ENCODE results near the gene FAU.

Gene FAU

DNA sequence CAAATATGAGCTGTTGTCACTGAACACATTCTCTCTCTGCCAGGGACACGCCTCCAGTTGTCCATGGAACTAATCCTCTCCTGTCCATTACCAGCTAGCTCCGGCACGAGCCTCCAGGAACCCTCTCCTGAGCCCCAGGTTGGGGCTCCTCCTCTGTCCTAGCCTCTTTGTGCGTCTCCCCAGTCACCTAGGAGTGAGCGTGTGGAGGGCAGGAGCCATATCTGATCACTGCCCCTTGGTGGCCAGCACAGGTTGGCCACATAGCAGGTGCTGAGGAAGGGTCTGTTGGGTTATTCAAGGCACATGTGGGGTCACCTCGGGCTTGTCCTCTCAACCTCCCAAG is 9.9 kb upstream of the FAU start:
- DNase-seq (ENCODE audit: low read depth): no peak
- TF ChIP-seq CTCF (IDR thresholded peaks at IDR 0.05; ENCODE audit: low read length, missing control alignments): no peak
- no peak overlapping the region for H3K4me3 ChIP-seq (replicated peaks; ENCODE audit: low read depth, low read length)

DNA sequence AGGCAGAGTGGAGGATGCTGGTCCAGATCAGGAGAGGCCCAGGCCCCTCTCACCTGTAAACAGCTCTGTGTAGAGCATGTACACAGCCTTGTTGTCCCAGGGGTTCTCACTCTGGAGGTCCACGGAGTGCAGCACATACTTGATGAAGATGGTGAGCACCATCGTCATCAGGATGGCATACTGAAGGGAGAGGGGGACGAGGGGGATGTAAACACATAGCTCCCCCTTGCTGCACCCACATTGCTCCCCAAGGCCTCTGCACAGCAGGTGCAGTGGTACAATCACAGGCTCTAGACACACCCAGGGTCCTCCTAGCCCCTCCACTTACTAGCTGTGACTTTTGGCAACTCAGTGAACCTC is 9.5 kb upstream of the FAU start:
- H3K4me3 ChIP-seq (replicated peaks; ENCODE audit: low read depth, low read length): no peak overlapping the region
- no peak for DNase-seq (ENCODE audit: low read depth)
- no peak for TF ChIP-seq CTCF (IDR thresholded peaks at IDR 0.05; ENCODE audit: low read length, missing control alignments)

DNA sequence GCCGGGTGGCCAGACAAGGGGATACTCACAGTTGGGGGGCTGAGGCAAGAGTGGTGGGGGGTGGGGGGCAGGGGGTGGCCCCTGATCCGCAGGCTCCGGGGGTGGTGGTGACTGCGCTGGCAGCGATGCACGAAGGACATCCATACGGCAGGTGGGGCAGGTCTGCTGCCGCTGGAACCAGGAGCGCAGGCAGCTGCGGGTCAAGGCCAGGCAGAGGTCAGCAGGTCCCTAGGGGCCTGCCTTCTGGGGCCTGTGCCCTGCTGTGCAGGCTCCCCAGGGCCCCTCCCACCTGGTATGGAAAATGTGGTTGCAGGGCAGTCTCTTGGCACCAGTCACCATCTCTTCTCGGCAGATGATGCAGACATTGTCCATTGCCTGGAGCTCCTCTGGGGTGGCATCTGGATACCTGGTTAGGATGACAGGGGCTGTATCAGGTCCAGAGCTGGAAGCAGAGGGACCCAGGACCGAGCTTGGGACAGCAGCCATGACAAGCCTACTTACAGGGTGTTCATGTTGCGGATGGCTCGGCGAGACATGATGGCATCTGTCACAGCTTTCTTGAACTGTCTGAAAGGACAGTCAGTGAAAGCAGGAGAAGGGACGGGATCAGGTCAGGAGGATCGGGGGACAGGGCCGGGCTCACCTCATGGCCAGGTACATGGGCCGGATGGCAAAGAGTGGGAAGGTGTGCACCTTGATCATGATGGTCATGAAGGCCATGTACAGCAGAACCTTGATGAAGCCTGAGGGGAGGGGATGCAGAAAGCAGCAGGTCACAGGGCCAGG is 8.9 kb upstream of the FAU start:
- H3K4me3 ChIP-seq (replicated peaks; ENCODE audit: low read depth, low read length): no peak overlapping the region
- DNase-seq (ENCODE audit: low read depth): no peak
- no peak for TF ChIP-seq CTCF (IDR thresholded peaks at IDR 0.05; ENCODE audit: low read length, missing control alignments)

DNA sequence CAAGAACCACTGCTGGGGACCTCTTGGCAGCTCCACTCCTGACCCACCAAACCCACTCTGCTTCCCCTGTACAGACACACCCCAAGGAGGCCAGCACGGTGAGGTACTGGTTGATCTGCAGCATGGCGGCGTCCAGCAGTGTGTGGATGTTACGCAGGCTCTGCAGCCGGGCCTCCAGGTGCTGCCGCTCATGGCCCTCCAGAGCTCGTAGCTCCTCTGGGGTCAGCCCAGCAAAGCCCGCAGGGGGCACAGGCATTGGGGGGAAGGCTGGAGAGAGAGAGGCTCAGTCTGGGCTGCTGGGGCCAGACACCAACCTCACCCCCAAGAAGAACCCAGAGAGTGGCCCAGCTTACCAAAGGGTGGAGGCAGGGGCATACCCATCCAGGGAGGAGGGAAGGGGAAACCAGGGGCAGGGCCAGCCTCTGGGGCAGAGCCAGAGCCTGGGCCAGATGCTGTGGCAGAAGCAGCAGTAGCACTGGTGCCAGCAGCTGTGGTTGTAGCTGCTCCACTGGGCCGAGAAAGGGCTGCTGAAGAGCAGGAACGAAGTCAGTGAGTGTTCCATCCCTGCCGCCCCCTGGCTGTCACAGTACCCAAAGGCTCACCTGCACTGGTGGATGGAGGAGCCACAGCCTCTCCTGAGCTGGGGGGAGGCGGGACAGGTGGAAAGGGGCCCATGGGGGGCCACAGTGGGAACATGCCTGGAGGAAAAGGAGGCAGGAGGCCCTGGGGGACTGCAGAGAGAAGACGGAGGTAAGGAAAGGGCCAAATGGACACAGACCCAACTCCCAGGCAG is 7.9 kb upstream of the FAU start:
- no peak overlapping the region for H3K4me3 ChIP-seq (replicated peaks; ENCODE audit: low read depth, low read length)
- no peak for TF ChIP-seq CTCF (IDR thresholded peaks at IDR 0.05; ENCODE audit: low read length, missing control alignments)
- no peak for DNase-seq (ENCODE audit: low read depth)

DNA sequence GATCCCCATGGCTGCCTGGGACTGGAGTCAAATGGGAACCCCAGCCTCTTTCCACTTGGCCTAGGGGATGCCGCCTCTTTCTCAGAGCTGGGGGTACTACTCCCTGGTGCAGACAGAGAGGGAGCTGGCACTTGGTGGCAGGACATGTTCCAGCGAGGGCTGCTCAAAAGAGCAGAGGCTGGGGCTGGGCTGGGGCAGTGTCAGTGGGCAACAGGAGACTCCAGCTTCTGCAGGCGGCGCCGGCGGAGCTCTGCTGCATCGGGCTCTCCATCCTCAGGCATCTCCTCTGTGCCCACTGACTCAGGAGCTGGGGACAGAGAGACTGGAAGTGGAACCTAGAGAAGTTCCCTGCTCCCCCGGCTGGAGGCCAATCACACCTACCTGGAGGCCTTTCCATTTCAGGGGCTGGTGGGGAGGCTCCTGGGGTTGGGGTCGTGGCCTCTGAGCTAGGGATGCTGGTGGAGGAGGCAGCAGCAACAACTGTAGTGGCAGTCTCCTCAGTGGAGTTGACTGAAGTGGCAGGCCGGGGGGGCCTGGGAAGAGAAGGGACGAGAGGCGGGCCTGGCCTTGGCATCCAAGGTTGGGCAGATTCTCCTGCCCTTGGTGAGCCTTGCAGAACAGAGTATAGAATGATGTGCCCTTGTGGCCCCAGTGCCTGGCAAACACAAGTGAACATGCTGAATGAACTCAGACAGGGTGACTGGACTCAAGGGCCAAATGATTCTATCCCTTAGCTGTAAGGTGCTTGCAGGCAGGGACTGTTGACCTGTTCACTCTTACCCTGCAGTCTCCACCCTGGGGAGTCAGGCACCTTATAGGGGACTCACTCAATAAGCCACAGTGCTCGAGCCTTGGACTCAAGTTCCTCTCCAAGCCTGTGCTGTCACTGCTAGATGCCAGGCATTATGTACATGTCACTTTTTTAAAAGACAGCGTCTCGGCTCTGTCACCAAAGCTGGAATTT is 6.5 kb upstream of the FAU start:
- H3K4me3 ChIP-seq (replicated peaks; ENCODE audit: low read depth, low read length): no peak overlapping the region
- DNase-seq (ENCODE audit: low read depth): no peak
- TF ChIP-seq CTCF (IDR thresholded peaks at IDR 0.05; ENCODE audit: low read length, missing control alignments): no peak

DNA sequence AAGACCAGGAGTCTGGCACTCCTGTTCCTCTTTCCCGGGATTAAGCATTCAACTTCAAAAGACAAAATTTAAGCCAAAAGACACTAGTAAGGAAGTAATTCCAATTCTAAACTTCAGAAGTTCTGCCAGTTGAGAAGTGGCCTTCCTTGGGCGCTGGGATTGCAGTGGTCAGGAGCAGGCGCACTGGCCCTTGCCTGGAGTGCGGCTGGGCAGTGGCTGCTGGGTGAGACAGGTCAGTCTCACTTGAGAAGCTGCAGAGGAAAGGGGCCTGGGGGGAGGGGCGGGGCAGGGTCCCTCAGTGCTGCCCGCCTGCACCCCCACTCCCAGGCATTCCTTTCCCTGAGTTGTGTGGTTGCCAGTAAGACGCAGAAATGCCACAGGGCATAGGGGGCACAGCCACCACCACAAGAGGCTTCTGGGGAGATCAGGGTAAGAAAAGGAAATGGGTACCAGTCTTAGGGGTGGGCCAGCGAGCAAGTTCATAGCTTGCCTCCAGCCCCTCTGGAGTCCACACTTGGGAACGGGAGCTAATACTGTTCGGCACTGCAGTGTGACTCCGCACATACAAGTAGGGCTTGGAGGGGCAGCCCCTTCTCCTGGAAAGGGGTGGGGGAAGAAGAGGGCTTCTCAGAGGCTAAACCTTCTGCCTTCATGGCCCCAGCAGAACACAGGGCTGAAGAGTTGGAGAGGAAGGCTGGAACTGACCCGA is 5.7 kb upstream of the FAU start:
- DNase-seq (ENCODE audit: low read depth): no peak
- TF ChIP-seq CTCF (IDR thresholded peaks at IDR 0.05; ENCODE audit: low read length, missing control alignments): no peak

More for the DNA sequence above, 5.7 kb upstream of the FAU start:
- H3K4me3 ChIP-seq (replicated peaks; ENCODE audit: low read depth, low read length): no peak overlapping the region

Data from fibroblast of pulmonary artery (primary cell).